ENCODE data around the gene CDH23. TPM values are rescaled to one million over a fixed set of nuclear protein-coding genes. Genes with fewer than 3 reads are reported as not detected.

Gene CDH23
- total RNA-seq, 1 experiment from 2014 or later: 2.1 TPM

GRCh38 chr10:71558991-71559390, 162.3 kb downstream of the CDH23 start:
- DNase-seq: no peak
- Histone ChIP-seq H3K9me2 (replicated peaks; ENCODE audit: insufficient read depth, low read length) (no peaks in the 10 kb centered on the region), H3K4me3 (ENCODE audit: low read length) (no peak overlapping the region), H3K36me3 (ENCODE audit: insufficient read depth, low read length) (no peaks in the 10 kb centered on the region), H3K4me2 (ENCODE audit: low read depth, low read length, poor library complexity, severe bottlenecking) (no peak overlapping the region), H3K4me1 (ENCODE audit: low read length) (no peaks in the 10 kb centered on the region), H3K27ac (ENCODE audit: low read length) (no peak overlapping the region), H4K20me1 (ENCODE audit: insufficient read depth, low read depth, low read length) (no peaks in the 10 kb centered on the region), H3K27me3 (ENCODE audit: low read length) (no peaks in the 10 kb centered on the region), H3K79me2 (ENCODE audit: low read length) (no peaks in the 10 kb centered on the region), H3K9ac (ENCODE audit: low read length) (no peak overlapping the region), H3K9me3 (ENCODE audit: low read length) (no peaks in the 10 kb centered on the region), H2AFZ (ENCODE audit: low read length) (no peak overlapping the region)

- Histone ChIP-seq H3K27ac (ENCODE audit: low read length) (no peak overlapping the region), H3K27me3 (ENCODE audit: low read length) (no peaks in the 10 kb centered on the region), H3K9me2 (replicated peaks; ENCODE audit: insufficient read depth, low read length) (no peaks in the 10 kb centered on the region), H3K4me3 (ENCODE audit: low read length) (no peak overlapping the region), H2AFZ (ENCODE audit: low read length) (no peak overlapping the region), H3K9ac (ENCODE audit: low read length) (no peak overlapping the region), H3K4me1 (ENCODE audit: low read length) (no peaks in the 10 kb centered on the region), H3K79me2 (ENCODE audit: low read length) (no peaks in the 10 kb centered on the region), H3K9me3 (ENCODE audit: low read length) (no peaks in the 10 kb centered on the region), H4K20me1 (ENCODE audit: insufficient read depth, low read depth, low read length) (no peaks in the 10 kb centered on the region), H3K4me2 (ENCODE audit: low read depth, low read length, poor library complexity, severe bottlenecking) (no peak overlapping the region), H3K36me3 (ENCODE audit: insufficient read depth, low read length) (no peaks in the 10 kb centered on the region)
- no peak for DNase-seq
Measured at GRCh38 chr10:71561003-71561574, 164.4 kb downstream of the CDH23 start.

GRCh38 chr10:71562181-71562580, 165.5 kb downstream of the CDH23 start:
- Histone ChIP-seq H3K27ac (ENCODE audit: low read length) (no peak overlapping the region), H2AFZ (ENCODE audit: low read length) (no peak overlapping the region), H3K4me1 (ENCODE audit: low read length) (no peaks in the 10 kb centered on the region), H3K4me3 (ENCODE audit: low read length) (no peak overlapping the region), H3K4me2 (ENCODE audit: low read depth, low read length, poor library complexity, severe bottlenecking) (no peak overlapping the region), H3K36me3 (ENCODE audit: insufficient read depth, low read length) (no peaks in the 10 kb centered on the region), H3K9me2 (replicated peaks; ENCODE audit: insufficient read depth, low read length) (no peaks in the 10 kb centered on the region), H3K9me3 (ENCODE audit: low read length) (no peaks in the 10 kb centered on the region), H3K79me2 (ENCODE audit: low read length) (no peaks in the 10 kb centered on the region), H4K20me1 (ENCODE audit: insufficient read depth, low read depth, low read length) (no peaks in the 10 kb centered on the region), H3K27me3 (ENCODE audit: low read length) (no peaks in the 10 kb centered on the region), H3K9ac (ENCODE audit: low read length) (no peak overlapping the region)
- no peak for DNase-seq

- H3K27me3 ChIP-seq (ENCODE audit: low read length): no peaks in the 10 kb centered on the region
- no peak overlapping the region for H3K4me3 ChIP-seq (ENCODE audit: low read length)
- H3K27ac ChIP-seq (ENCODE audit: low read length): no peak overlapping the region
Measured at GRCh38 chr10:71562904-71563303, 166.2 kb downstream of the CDH23 start.

GRCh38 chr10:71564194-71564820, 167.6 kb downstream of the CDH23 start:
- Histone ChIP-seq H3K4me3 (ENCODE audit: low read length) (no peak overlapping the region), H3K27ac (ENCODE audit: low read length) (no peak overlapping the region), H3K36me3 (ENCODE audit: insufficient read depth, low read length) (no peaks in the 10 kb centered on the region), H2AFZ (ENCODE audit: low read length) (no peak overlapping the region), H3K9me3 (ENCODE audit: low read length) (no peaks in the 10 kb centered on the region), H3K4me2 (ENCODE audit: low read depth, low read length, poor library complexity, severe bottlenecking) (no peak overlapping the region), H3K27me3 (ENCODE audit: low read length) (no peaks in the 10 kb centered on the region), H3K79me2 (ENCODE audit: low read length) (no peaks in the 10 kb centered on the region), H4K20me1 (ENCODE audit: insufficient read depth, low read depth, low read length) (no peaks in the 10 kb centered on the region), H3K4me1 (ENCODE audit: low read length) (no peaks in the 10 kb centered on the region), H3K9me2 (replicated peaks; ENCODE audit: insufficient read depth, low read length) (no peaks in the 10 kb centered on the region), H3K9ac (ENCODE audit: low read length) (no peak overlapping the region)
- no peak for DNase-seq

More at GRCh38 chr10:71562904-71563303, 166.2 kb downstream of the CDH23 start:
- Histone ChIP-seq H3K9me3 (ENCODE audit: low read length) (no peaks in the 10 kb centered on the region), H3K9ac (ENCODE audit: low read length) (no peak overlapping the region), H3K36me3 (ENCODE audit: insufficient read depth, low read length) (no peaks in the 10 kb centered on the region), H3K79me2 (ENCODE audit: low read length) (no peaks in the 10 kb centered on the region), H2AFZ (ENCODE audit: low read length) (no peak overlapping the region), H3K4me1 (ENCODE audit: low read length) (no peaks in the 10 kb centered on the region), H3K4me2 (ENCODE audit: low read depth, low read length, poor library complexity, severe bottlenecking) (no peak overlapping the region), H3K9me2 (replicated peaks; ENCODE audit: insufficient read depth, low read length) (no peaks in the 10 kb centered on the region), H4K20me1 (ENCODE audit: insufficient read depth, low read depth, low read length) (no peaks in the 10 kb centered on the region)
- DNase-seq: no peak

GRCh38 chr10:71565284-71566000, 168.7 kb downstream of the CDH23 start:
- H3K4me3 ChIP-seq (ENCODE audit: low read length): no peak overlapping the region
- DNase-seq: no peak
- no peak overlapping the region for H3K27ac ChIP-seq (ENCODE audit: low read length)
- H3K27me3 ChIP-seq (ENCODE audit: low read length): no peaks in the 10 kb centered on the region
- H4K20me1 ChIP-seq (ENCODE audit: insufficient read depth, low read depth, low read length): no peaks in the 10 kb centered on the region
- H3K9ac ChIP-seq (ENCODE audit: low read length): no peak overlapping the region
- H3K4me1 ChIP-seq (ENCODE audit: low read length): no peaks in the 10 kb centered on the region
- no peaks in the 10 kb centered on the region for H3K9me3 ChIP-seq (ENCODE audit: low read length)
- no peaks in the 10 kb centered on the region for H3K79me2 ChIP-seq (ENCODE audit: low read length)
- no peak overlapping the region for H3K4me2 ChIP-seq (ENCODE audit: low read depth, low read length, poor library complexity, severe bottlenecking)
- no peak overlapping the region for H2AFZ ChIP-seq (ENCODE audit: low read length)
- H3K9me2 ChIP-seq (replicated peaks; ENCODE audit: insufficient read depth, low read length): no peaks in the 10 kb centered on the region
- H3K36me3 ChIP-seq (ENCODE audit: insufficient read depth, low read length): no peaks in the 10 kb centered on the region

GRCh38 chr10:71567006-71567405, 170.3 kb downstream of the CDH23 start:
- DNase-seq: no peak
- H3K4me1 ChIP-seq (ENCODE audit: low read length): no peaks in the 10 kb centered on the region

GRCh38 chr10:71568896-71569492, 172.3 kb downstream of the CDH23 start:
- H3K9me3 ChIP-seq (ENCODE audit: low read length): no peaks in the 10 kb centered on the region
- no peaks in the 10 kb centered on the region for H3K36me3 ChIP-seq (ENCODE audit: insufficient read depth, low read length)
- no peaks in the 10 kb centered on the region for H3K27me3 ChIP-seq (ENCODE audit: low read length)
- H4K20me1 ChIP-seq (ENCODE audit: insufficient read depth, low read depth, low read length): no peaks in the 10 kb centered on the region
- no peak overlapping the region for H3K4me2 ChIP-seq (ENCODE audit: low read depth, low read length, poor library complexity, severe bottlenecking)
- H2AFZ ChIP-seq (ENCODE audit: low read length): no peak overlapping the region
- no peaks in the 10 kb centered on the region for H3K4me1 ChIP-seq (ENCODE audit: low read length)
- H3K79me2 ChIP-seq (ENCODE audit: low read length): no peaks in the 10 kb centered on the region
- H3K9me2 ChIP-seq (replicated peaks; ENCODE audit: insufficient read depth, low read length): no peaks in the 10 kb centered on the region
- no peak overlapping the region for H3K9ac ChIP-seq (ENCODE audit: low read length)
- no peak overlapping the region for H3K4me3 ChIP-seq (ENCODE audit: low read length)
- DNase-seq: no peak
- no peak overlapping the region for H3K27ac ChIP-seq (ENCODE audit: low read length)

More at GRCh38 chr10:71567006-71567405, 170.3 kb downstream of the CDH23 start:
- no peak overlapping the region for H2AFZ ChIP-seq (ENCODE audit: low read length)
- H3K9me2 ChIP-seq (replicated peaks; ENCODE audit: insufficient read depth, low read length): no peaks in the 10 kb centered on the region
- no peak overlapping the region for H3K4me3 ChIP-seq (ENCODE audit: low read length)
- H3K27me3 ChIP-seq (ENCODE audit: low read length): no peaks in the 10 kb centered on the region
- H3K79me2 ChIP-seq (ENCODE audit: low read length): no peaks in the 10 kb centered on the region
- no peaks in the 10 kb centered on the region for H4K20me1 ChIP-seq (ENCODE audit: insufficient read depth, low read depth, low read length)
- no peak overlapping the region for H3K9ac ChIP-seq (ENCODE audit: low read length)
- H3K9me3 ChIP-seq (ENCODE audit: low read length): no peaks in the 10 kb centered on the region
- no peak overlapping the region for H3K4me2 ChIP-seq (ENCODE audit: low read depth, low read length, poor library complexity, severe bottlenecking)
- no peak overlapping the region for H3K27ac ChIP-seq (ENCODE audit: low read length)
- no peaks in the 10 kb centered on the region for H3K36me3 ChIP-seq (ENCODE audit: insufficient read depth, low read length)

Measured in Karpas-422 (cell line).